Mucosa of stomach (tissue), 1 donor: Measurements from ENCODE around the gene HK3.

Source experiments
- H3K27me3 ChIP-seq: one replicate; pipeline ENCODE4 v1.7.0; 2013; ENCODE audit warnings: mild to moderate bottlenecking, low read length; ENCODE audit not compliant: control insufficient read depth, insufficient read depth
- H3K36me3 ChIP-seq: one replicate; pipeline ENCODE4 v1.7.0; 2013; ENCODE audit warnings: low read length; ENCODE audit not compliant: control insufficient read depth, insufficient read depth
- H3K4me1 ChIP-seq: one replicate; pipeline ENCODE4 v1.7.0; 2013; ENCODE audit warnings: mild to moderate bottlenecking, low read length; ENCODE audit not compliant: control insufficient read depth, insufficient read depth
- H3K4me3 ChIP-seq: one replicate; pipeline ENCODE4 v1.7.0; 2013; ENCODE audit warnings: low read length
- H3K9ac ChIP-seq: one replicate; pipeline ENCODE4 v1.7.0; 2013; ENCODE audit warnings: mild to moderate bottlenecking, low read length, moderate library complexity
- H3K9me3 ChIP-seq: one replicate; pipeline ENCODE4 v1.7.0; 2013; ENCODE audit warnings: mild to moderate bottlenecking, low read length, moderate library complexity; ENCODE audit not compliant: control insufficient read depth
- donor health status: Pancreatic carcinoma.

HK3 gene

DNA sequence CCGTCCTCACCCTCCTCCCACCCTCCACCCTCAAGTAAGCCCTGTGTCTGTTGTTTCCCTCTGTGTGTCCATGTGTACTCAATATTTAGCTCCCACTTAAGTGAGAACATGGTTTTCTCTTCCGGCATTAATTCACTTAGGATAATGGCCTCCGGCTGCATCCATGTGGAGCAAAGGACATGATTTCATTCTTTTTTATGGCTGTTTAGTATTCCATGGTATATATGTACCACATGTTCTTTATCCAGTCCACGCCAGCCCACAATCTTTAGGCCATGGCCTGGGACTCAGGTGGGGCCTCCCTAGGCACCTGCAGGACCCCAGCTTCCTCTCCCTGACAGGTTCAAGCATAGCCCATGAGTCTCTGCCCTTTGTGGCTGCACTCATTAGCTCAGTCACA is 65.9 kb downstream of the HK3 start:
- H3K27me3 ChIP-seq, result peaks cover 7% of the 10 kb centered on the region

DNA sequence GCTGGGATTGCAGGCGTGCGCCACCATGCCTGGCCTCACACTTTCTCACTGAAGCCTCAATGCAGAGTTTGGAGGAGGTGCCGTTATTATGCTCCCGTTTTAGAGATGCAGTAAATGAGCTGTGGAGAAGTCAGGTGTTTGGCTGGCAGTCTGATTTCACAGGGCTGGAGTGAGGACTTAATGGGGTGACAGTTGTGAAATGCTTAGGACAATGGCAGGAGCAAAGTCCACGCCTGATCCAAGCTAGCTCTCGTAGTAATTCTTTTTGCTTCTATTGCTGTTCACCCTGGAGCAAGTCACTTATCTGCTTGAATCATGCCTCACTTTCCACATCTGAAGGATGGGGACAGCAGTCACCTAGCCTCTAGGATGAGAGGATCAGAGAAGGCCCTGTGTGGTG is 67.0 kb downstream of the HK3 start:
- H3K9ac ChIP-seq, result no peak overlapping the region
- H3K4me3 ChIP-seq, result no peak overlapping the region
- H3K4me1 ChIP-seq, result no peaks in the 10 kb centered on the region
- H3K36me3 ChIP-seq, result no peaks in the 10 kb centered on the region
- no peaks in the 10 kb centered on the region for H3K9me3 ChIP-seq
- H3K27me3 ChIP-seq, result peaks cover 7% of the 10 kb centered on the region

More for the DNA sequence above, 65.9 kb downstream of the HK3 start:
- Histone ChIP-seq H3K9ac (no peak overlapping the region), H3K4me1 (no peaks in the 10 kb centered on the region), H3K36me3 (no peaks in the 10 kb centered on the region), H3K9me3 (no peaks in the 10 kb centered on the region), H3K4me3 (no peak overlapping the region)

DNA sequence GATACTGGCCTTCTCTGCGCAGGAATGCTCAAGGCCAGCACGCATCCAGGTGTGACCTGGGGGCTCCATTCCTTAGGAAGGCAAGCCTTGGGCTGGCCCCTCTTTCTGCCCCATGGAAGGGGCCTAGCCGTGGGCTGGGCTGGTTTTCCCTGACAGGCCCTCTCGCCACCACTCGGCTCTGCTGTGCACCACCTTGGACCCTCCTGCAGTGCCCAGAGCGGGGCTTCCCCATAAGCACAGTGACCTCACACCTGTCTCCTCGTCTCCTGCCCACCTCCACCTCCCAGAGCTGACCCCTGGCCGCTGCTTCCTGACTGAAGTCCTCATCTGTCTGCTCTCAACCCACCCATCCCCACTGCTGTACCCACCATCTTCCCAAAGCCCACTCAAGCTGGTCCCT is 67.7 kb downstream of the HK3 start:
- Histone ChIP-seq H3K36me3 (no peaks in the 10 kb centered on the region), H3K4me1 (no peaks in the 10 kb centered on the region), H3K27me3 (peaks cover 7% of the 10 kb centered on the region), H3K4me3 (no peak overlapping the region), H3K9me3 (no peaks in the 10 kb centered on the region), H3K9ac (no peak overlapping the region)

DNA sequence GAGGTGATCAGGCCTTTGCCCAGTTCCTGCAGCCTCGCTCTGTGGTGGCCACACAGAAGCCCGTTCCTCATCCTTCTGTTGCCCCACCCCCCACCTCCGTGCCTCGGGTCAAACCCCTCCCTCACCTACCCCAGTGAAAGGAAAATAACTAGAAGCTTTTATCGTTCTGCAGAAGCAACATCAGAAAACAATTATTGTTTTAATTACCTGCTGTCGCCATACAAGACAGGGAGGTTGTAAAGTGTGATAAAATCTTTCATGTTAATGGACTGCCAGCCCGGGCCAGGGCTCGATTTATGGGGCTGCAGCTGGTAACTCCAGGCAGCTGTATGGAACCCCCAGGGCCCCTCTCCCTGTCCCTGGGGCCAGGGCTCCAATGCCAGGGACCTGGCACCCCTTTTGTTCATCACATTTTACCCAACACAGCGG is 68.1 kb downstream of the HK3 start:
- H3K27me3 ChIP-seq, result peaks cover 7% of the 10 kb centered on the region
- H3K9me3 ChIP-seq, result no peaks in the 10 kb centered on the region
- no peak overlapping the region for H3K4me3 ChIP-seq
- H3K4me1 ChIP-seq, result no peaks in the 10 kb centered on the region
- no peak overlapping the region for H3K9ac ChIP-seq
- no peaks in the 10 kb centered on the region for H3K36me3 ChIP-seq
